Motor neuron (in vitro differentiated cells): Measurements from ENCODE around the gene SEC22B. TPM values are rescaled to one million over a fixed set of nuclear protein-coding genes. Genes with fewer than 3 reads are reported as not detected.
"Not testable (repeated sequence)": the region's sequence is repeated elsewhere in the genome, so short reads cannot be mapped to it uniquely, and the experiment has no call there.

Experiments
- ATAC-seq, 8 experiments: fragments of 200-7000 bp; cut with Tn5 transposase; replicated peaks in 6 of 8; 2 replicates each; pipeline ENCODE4 v1.8.0; 2021; ENCODE audit warnings: mild to moderate bottlenecking in 8 of 8, moderate library complexity in 8 of 8
- H3K27ac ChIP-seq, 2 donors: fragments of 250-450 bp; sonication (Bioruptor Pico); 2 replicates each; pipeline ENCODE4 v1.9.0; 2021; ENCODE audit warnings: antibody characterized with exemption in 2 of 2, mild to moderate bottlenecking in 2 of 2, moderate library complexity in 1 of 2
- H3K4me1 ChIP-seq, 2 donors: fragments of 250-450 bp; sonication (Bioruptor Pico); replicated peaks in 1 of 2; 2 replicates each; pipeline ENCODE4 v1.6.1; 2021; ENCODE audit warnings: antibody characterized with exemption in 2 of 2, mild to moderate bottlenecking in 2 of 2, moderate library complexity in 1 of 2
- H3K4me3 ChIP-seq, 5 donors: fragments of 250-450 bp; sonication (Bioruptor Pico); 2 replicates each; pipeline ENCODE4 v1.9.0; 2021; ENCODE audit warnings: antibody characterized with exemption in 5 of 5, mild to moderate bottlenecking in 5 of 5, moderate library complexity in 4 of 5
- WGBS, 10 experiments: fragments of 450-650 bp; shearing (Covaris generic); methylation state at CpG; one replicate each; pipeline ENCODE4 v1.0.0; 2022; 5-methylcytosine and 5-hydroxymethylcytosine counted together
- in situ Hi-C, 9 experiments: fragments of 400-800 bp; cut with MboI; loops; one replicate each; pipeline ENCODE4 v1.15.0; 2021; ENCODE audit warnings: low sequenced_read_pairs in 9 of 9, low pct_unique_long_range_greater_than_20kb in 2 of 9; ENCODE audit not compliant: unreplicated experiment in 9 of 9
- total RNA-seq, 8 experiments: library from RNA; unstranded; fragments of 300-600 nt; gene quantifications; 2 replicates each; pipeline versions ENCODE4 v1.2.3 to v1.2.4, GENCODE V29; 2022

The SEC22B gene
- total RNA-seq, 8 experiments from 2014 or later = 36.9 to 88.8 (median 44.3) TPM

- in situ Hi-C loops, ATAC-seq: not testable (repeated sequence)
- H3K27ac ChIP-seq = peak overlapping the region; percentile 96 to 98
- WGBS, 10 experiments = 0 to 5% (median 0%) methylated on average over 1 to 5 of the region's 7 CpGs; no CpG with 5 or more reads in 5 of the 10 experiments
- peak overlapping the region; percentile 51 to 97 (median 77) for H3K4me3 ChIP-seq
- peaks cover 7 to 16% of the 10 kb centered on the region in 2 donors for H3K4me1 ChIP-seq
Measured at GRCh38 chr1:120175688-120176087, 632 bp downstream of the SEC22B start.

- WGBS, 10 experiments = no CpG with 5 or more reads among the region's 1 CpG
- ATAC-seq = peak in 3 of 8 experiments; percentile 46 to 89 (median 84)
- in situ Hi-C loops = not testable (repeated sequence)
Measured at GRCh38 chr1:120164761-120165160, 11.6 kb downstream of the SEC22B start.

GRCh38 chr1:120162015-120162414, 14.3 kb downstream of the SEC22B start:
- ATAC-seq, H3K4me3 ChIP-seq, H3K27ac ChIP-seq, in situ Hi-C loops, H3K4me1 ChIP-seq: not testable (repeated sequence)
- no CpG with 5 or more reads among the region's 2 CpGs for WGBS, 10 experiments

More at GRCh38 chr1:120164761-120165160, 11.6 kb downstream of the SEC22B start:
- not testable (repeated sequence) for H3K27ac ChIP-seq, H3K4me1 ChIP-seq, H3K4me3 ChIP-seq

- in situ Hi-C loops = not testable (repeated sequence)
Measured at GRCh38 chr1:120158495-120158894, 17.8 kb downstream of the SEC22B start.

GRCh38 chr1:120158086-120158485, 18.2 kb downstream of the SEC22B start:
- ATAC-seq = peak in 3 of 8 experiments; percentile 23 to 97 (median 94)
- H3K27ac ChIP-seq, in situ Hi-C loops, H3K4me3 ChIP-seq, H3K4me1 ChIP-seq: not testable (repeated sequence)
- no CpG with 5 or more reads among the region's 4 CpGs for WGBS, 10 experiments

More at GRCh38 chr1:120158495-120158894, 17.8 kb downstream of the SEC22B start:
- peak in 2 of 8 experiments; percentile 20 to 40 for ATAC-seq
- H3K4me3 ChIP-seq, H3K4me1 ChIP-seq, H3K27ac ChIP-seq: not testable (repeated sequence)
- WGBS, 10 experiments = no CpG with 5 or more reads among the region's 1 CpG

GRCh38 chr1:120150138-120150822, 26.0 kb downstream of the SEC22B start:
- in situ Hi-C loops, H3K27ac ChIP-seq, H3K4me3 ChIP-seq, H3K4me1 ChIP-seq: not testable (repeated sequence)
- WGBS, 10 experiments = no CpG with 5 or more reads among the region's 3 CpGs
- ATAC-seq = peak; percentile 30 to 90 (median 50)

GRCh38 chr1:120149420-120150059, 26.8 kb downstream of the SEC22B start:
- H3K4me1 ChIP-seq, ATAC-seq, H3K27ac ChIP-seq, H3K4me3 ChIP-seq, in situ Hi-C loops: not testable (repeated sequence)

- peak in 4 of 8 experiments; percentile 9 to 44 (median 34) for ATAC-seq
- H3K27ac ChIP-seq, H3K4me1 ChIP-seq, H3K4me3 ChIP-seq, in situ Hi-C loops: not testable (repeated sequence)
- no CpG with 5 or more reads among the region's 1 CpG for WGBS, 10 experiments
Measured at GRCh38 chr1:120145806-120146205, 30.5 kb downstream of the SEC22B start.

- ATAC-seq = peak in 2 of 8 experiments; percentile 21 to 40
- H3K4me3 ChIP-seq, H3K27ac ChIP-seq, in situ Hi-C loops, H3K4me1 ChIP-seq: not testable (repeated sequence)
- WGBS, 10 experiments = no CpG with 5 or more reads among the region's 1 CpG
Measured at GRCh38 chr1:120144626-120145025, 31.7 kb downstream of the SEC22B start.

- H3K4me3 ChIP-seq, in situ Hi-C loops, H3K4me1 ChIP-seq, ATAC-seq, H3K27ac ChIP-seq: not testable (repeated sequence)
- 43 to 100% (median 67%) methylated on average over 1 to 2 of the region's 2 CpGs; no CpG with 5 or more reads in 7 of the 10 experiments for WGBS, 10 experiments
Measured at GRCh38 chr1:120144169-120144568, 32.2 kb downstream of the SEC22B start.

GRCh38 chr1:120143334-120143733, 33.0 kb downstream of the SEC22B start:
- H3K4me1 ChIP-seq, H3K4me3 ChIP-seq, H3K27ac ChIP-seq, in situ Hi-C loops: not testable (repeated sequence)
- 100% methylated on average over 1 of the region's 3 CpGs; no CpG with 5 or more reads in 8 of the 10 experiments for WGBS, 10 experiments
- ATAC-seq = peak in 2 of 8 experiments; percentile 44 to 68

- 10 to 100% (median 80%) methylated on average over 1 to 3 of the region's 14 CpGs; no CpG with 5 or more reads in 5 of the 10 experiments for WGBS, 10 experiments
- H3K27ac ChIP-seq, H3K4me1 ChIP-seq, H3K4me3 ChIP-seq, in situ Hi-C loops: not testable (repeated sequence)
- peak in 2 of 8 experiments; percentile 45 to 61 for ATAC-seq
Measured at GRCh38 chr1:120142512-120143263, 33.6 kb downstream of the SEC22B start.

- ATAC-seq, H3K27ac ChIP-seq, H3K4me1 ChIP-seq, H3K4me3 ChIP-seq, in situ Hi-C loops: not testable (repeated sequence)
Measured at GRCh38 chr1:120141865-120142264, 34.5 kb downstream of the SEC22B start.
